ENCODE results near the gene SMARCB1.

Gene SMARCB1

GRCh38 chr22:23833911-23834317, 47.1 kb downstream of the SMARCB1 start:
- no peak for ATAC-seq
- TF ChIP-seq SNAI2 (CRISPR knock-in tag; IDR thresholded peaks at IDR 0.05) = no peak
- TF ChIP-seq ESRRG (CRISPR knock-in tag; IDR thresholded peaks at IDR 0.05) = no peak
- TF ChIP-seq CSDC2 (CRISPR knock-in tag; IDR thresholded peaks at IDR 0.05) = no peak
- TF ChIP-seq PATZ1 (CRISPR knock-in tag; IDR thresholded peaks at IDR 0.05; ENCODE audit: borderline replicate concordance) = no peak
- no peak for TF ChIP-seq ZNF70 (CRISPR knock-in tag; IDR thresholded peaks at IDR 0.05)
- TF ChIP-seq ZNF8 (CRISPR knock-in tag; IDR thresholded peaks at IDR 0.05) = no peak
- TF ChIP-seq RARB (CRISPR knock-in tag; IDR thresholded peaks at IDR 0.05) = no peak
- no peak for TF ChIP-seq ZFP3 (CRISPR knock-in tag; IDR thresholded peaks at IDR 0.05)
- no peak for TF ChIP-seq ZNF565 (CRISPR knock-in tag; conservative IDR thresholded peaks at IDR 0.05; ENCODE audit: low read depth)
- no peak for TF ChIP-seq CSRNP3 (CRISPR knock-in tag; IDR thresholded peaks at IDR 0.05)
- no peak for TF ChIP-seq ARNTL (CRISPR knock-in tag; IDR thresholded peaks at IDR 0.05; ENCODE audit: borderline replicate concordance, low read depth)

GRCh38 chr22:23834406-23834792, 47.6 kb downstream of the SMARCB1 start:
- TF ChIP-seq CSDC2 (CRISPR knock-in tag; IDR thresholded peaks at IDR 0.05) (no peak), ISL1 (CRISPR knock-in tag; IDR thresholded peaks at IDR 0.05) (no peak), PATZ1 (CRISPR knock-in tag; IDR thresholded peaks at IDR 0.05; ENCODE audit: borderline replicate concordance) (no peak), ZNF565 (CRISPR knock-in tag; conservative IDR thresholded peaks at IDR 0.05; ENCODE audit: low read depth) (no peak), TSHZ2 (CRISPR knock-in tag; IDR thresholded peaks at IDR 0.05) (no peak), CREB5 (CRISPR knock-in tag; IDR thresholded peaks at IDR 0.05; ENCODE audit: low read depth) (no peak), ZNF70 (CRISPR knock-in tag; IDR thresholded peaks at IDR 0.05) (no peak)

GRCh38 chr22:23834793-23835483, 48.2 kb downstream of the SMARCB1 start:
- ATAC-seq = no peak
- TF ChIP-seq CREB5 (CRISPR knock-in tag; IDR thresholded peaks at IDR 0.05; ENCODE audit: low read depth) (no peak), ARNTL (CRISPR knock-in tag; IDR thresholded peaks at IDR 0.05; ENCODE audit: borderline replicate concordance, low read depth) (no peak), CSDC2 (CRISPR knock-in tag; IDR thresholded peaks at IDR 0.05) (no peak), BACH2 (CRISPR knock-in tag; IDR thresholded peaks at IDR 0.05; ENCODE audit: borderline replicate concordance) (no peak), PPARA (CRISPR knock-in tag; IDR thresholded peaks at IDR 0.05; ENCODE audit: borderline replicate concordance) (no peak), ZC3H10 (CRISPR knock-in tag; IDR thresholded peaks at IDR 0.05) (no peak)

More at GRCh38 chr22:23834406-23834792, 47.6 kb downstream of the SMARCB1 start:
- no peak for ATAC-seq
